Activated CD8-positive, alpha-beta T cell treated with anti-CD3 and anti-CD28 coated beads for 36 hours (primary cell): ENCODE data around the gene GRM8. TPM values are rescaled to one million over a fixed set of nuclear protein-coding genes. Genes with fewer than 3 reads are reported as not detected.

Experiments
- ATAC-seq: fragments of 200-7000 bp; cut with Tn5 transposase; one replicate; pipeline ENCODE4 v1.10.0; 2021; ENCODE audit warnings: mild to moderate bottlenecking, moderate library complexity
- CTCF ChIA-PET: fragments of 350-600 bp; sonication (Branson Sonifier 250); formaldehyde crosslinking; loops from one replicate; lab custom pipeline; 2021; ENCODE audit warnings: antibody characterized with exemption; lab: Charles Lee
- POLR2A ChIA-PET: fragments of 350-600 bp; sonication (Branson Sonifier 250); formaldehyde crosslinking; loops from one replicate; lab custom pipeline; 2021; ENCODE audit warnings: antibody characterized with exemption; lab: Charles Lee
- DNase-seq: peaks from one replicate; pipeline ENCODE4 v3.0.0-alpha.2; 2020
- H3K27ac Mint-ChIP-seq: one replicate; pipeline ENCODE4 v1.8.0; 2021; ENCODE audit warnings: mild to moderate bottlenecking, mixed read lengths
- H3K27me3 Mint-ChIP-seq: one replicate; pipeline ENCODE4 v1.8.0; 2021; ENCODE audit warnings: mixed read lengths
- H3K36me3 Mint-ChIP-seq: one replicate; pipeline ENCODE4 v1.8.0; 2021; ENCODE audit warnings: low read depth, mixed read lengths
- H3K4me1 Mint-ChIP-seq: one replicate; pipeline ENCODE4 v1.8.0; 2021; ENCODE audit warnings: low read depth, mixed read lengths
- H3K4me3 Mint-ChIP-seq: one replicate; pipeline ENCODE4 v1.8.0; 2021; ENCODE audit warnings: mild to moderate bottlenecking, moderate library complexity, mixed read lengths
- H3K9me3 Mint-ChIP-seq: one replicate; pipeline ENCODE4 v1.8.0; 2021; ENCODE audit warnings: mixed read lengths
- intact Hi-C: fragments of 100-400 bp; cut with micrococcal nuclease; formaldehyde crosslinking; loops from one replicate; pipeline ENCODE4 v1.10.0; 2022
- total RNA-seq, 2 experiments: library from RNA; stranded (reverse); gene quantifications; one replicate each; pipeline ENCODE4 v1.2.3, GENCODE V29; 2021
- TF ChIP-seq, protein P1 (sequence below): fragments of 200-600 bp; IDR thresholded peaks from one replicate; pipeline ENCODE4 v1.8.0; 2022; ENCODE audit warnings: antibody characterized with exemption, mild to moderate bottlenecking

The GRM8 gene
- total RNA-seq, 2 experiments from 2014 or later = not detected

DNA sequence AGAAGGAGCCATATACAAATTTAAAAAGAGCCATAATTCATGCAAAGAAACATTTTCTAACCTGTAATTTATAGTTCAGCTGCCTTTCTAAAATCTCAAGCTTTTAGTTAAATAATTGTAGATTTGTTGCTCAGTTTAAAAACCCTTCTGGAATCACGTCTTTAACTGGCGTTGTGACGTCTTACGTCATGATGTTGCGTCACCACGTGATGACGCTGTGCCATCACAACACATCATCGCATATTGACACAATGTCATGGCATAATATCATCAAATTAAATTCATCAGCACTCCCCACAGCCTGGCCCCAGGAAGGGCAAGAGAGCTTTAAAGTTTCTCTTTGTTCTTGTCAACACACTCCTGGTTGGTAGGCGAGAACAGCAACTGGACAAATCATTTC lies 194.8 kb downstream of the GRM8 start:
- intact Hi-C loops = no loop called here
- peaks cover 3% of the 10 kb centered on the region for H3K27me3 Mint-ChIP-seq
- ChIA-PET CTCF (interaction anchor here (1.2 kb wide), 1 partner anchor 26 kb away, joined by 3 read pairs; no protein-coding TSS in a partner anchor), POLR2A (no interaction called here)
- no peak for ATAC-seq
- H3K27ac Mint-ChIP-seq = no peak overlapping the region
- no peaks in the 10 kb centered on the region for H3K36me3 Mint-ChIP-seq
- TF ChIP-seq, protein P1, sequence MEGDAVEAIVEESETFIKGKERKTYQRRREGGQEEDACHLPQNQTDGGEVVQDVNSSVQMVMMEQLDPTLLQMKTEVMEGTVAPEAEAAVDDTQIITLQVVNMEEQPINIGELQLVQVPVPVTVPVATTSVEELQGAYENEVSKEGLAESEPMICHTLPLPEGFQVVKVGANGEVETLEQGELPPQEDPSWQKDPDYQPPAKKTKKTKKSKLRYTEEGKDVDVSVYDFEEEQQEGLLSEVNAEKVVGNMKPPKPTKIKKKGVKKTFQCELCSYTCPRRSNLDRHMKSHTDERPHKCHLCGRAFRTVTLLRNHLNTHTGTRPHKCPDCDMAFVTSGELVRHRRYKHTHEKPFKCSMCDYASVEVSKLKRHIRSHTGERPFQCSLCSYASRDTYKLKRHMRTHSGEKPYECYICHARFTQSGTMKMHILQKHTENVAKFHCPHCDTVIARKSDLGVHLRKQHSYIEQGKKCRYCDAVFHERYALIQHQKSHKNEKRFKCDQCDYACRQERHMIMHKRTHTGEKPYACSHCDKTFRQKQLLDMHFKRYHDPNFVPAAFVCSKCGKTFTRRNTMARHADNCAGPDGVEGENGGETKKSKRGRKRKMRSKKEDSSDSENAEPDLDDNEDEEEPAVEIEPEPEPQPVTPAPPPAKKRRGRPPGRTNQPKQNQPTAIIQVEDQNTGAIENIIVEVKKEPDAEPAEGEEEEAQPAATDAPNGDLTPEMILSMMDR = no peak
- DNase-seq = no peak
- no peaks in the 10 kb centered on the region for H3K4me1 Mint-ChIP-seq
- H3K4me3 Mint-ChIP-seq = no peak overlapping the region
- no peaks in the 10 kb centered on the region for H3K9me3 Mint-ChIP-seq

GRCh38 chr7:127056202-127056601 lies 196.5 kb downstream of the GRM8 start:
- POLR2A ChIA-PET = interaction anchor here (0.7 kb wide), 1 partner anchor 16 kb away, joined by 6 read pairs; no protein-coding TSS in a partner anchor
- intact Hi-C loops = no loop called here
- H3K4me3 Mint-ChIP-seq = no peak overlapping the region

DNA sequence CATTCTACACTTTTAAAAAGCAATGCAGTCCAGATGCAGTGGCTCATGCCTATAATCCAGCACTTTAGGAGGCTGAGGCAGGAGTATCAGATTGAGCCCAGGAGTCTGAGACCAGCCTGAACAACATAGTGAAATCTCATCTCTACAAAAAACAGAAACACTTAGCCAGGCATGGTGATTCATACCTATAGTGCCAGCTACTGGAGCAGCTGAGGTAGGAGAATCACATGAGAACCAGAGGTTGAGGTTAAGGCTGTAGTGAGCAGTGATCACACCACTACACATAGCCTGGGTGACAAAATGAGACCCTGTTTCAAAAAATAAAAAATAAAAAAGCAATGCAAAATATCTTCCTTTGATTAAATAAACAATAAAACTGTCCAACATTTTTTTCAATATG lies 205.2 kb downstream of the GRM8 start:
- Mint-ChIP-seq H3K27me3 (peaks cover 4% of the 10 kb centered on the region), H3K36me3 (no peaks in the 10 kb centered on the region), H3K4me3 (no peak overlapping the region), H3K9me3 (no peaks in the 10 kb centered on the region), H3K27ac (no peak overlapping the region), H3K4me1 (no peaks in the 10 kb centered on the region)
- ATAC-seq (no peak), DNase-seq (peak; percentile 1)
- CTCF ChIA-PET = no interaction called here
- intact Hi-C loops = no loop called here
- POLR2A ChIA-PET = no interaction called here
- TF ChIP-seq, protein P1 = no peak

More at GRCh38 chr7:127056202-127056601, 196.5 kb downstream of the GRM8 start:
- Mint-ChIP-seq H3K27me3 (peaks cover 1% of the 10 kb centered on the region), H3K4me1 (no peaks in the 10 kb centered on the region), H3K36me3 (no peaks in the 10 kb centered on the region), H3K9me3 (no peaks in the 10 kb centered on the region), H3K27ac (no peak overlapping the region)
- no peak for DNase-seq
- TF ChIP-seq, protein P1 = no peak
- CTCF ChIA-PET = no interaction called here
- no peak for ATAC-seq

- no peak for ATAC-seq
These were observed 210.9 kb downstream of the GRM8 start for GRCh38 chr7:127041689-127042452.

DNA sequence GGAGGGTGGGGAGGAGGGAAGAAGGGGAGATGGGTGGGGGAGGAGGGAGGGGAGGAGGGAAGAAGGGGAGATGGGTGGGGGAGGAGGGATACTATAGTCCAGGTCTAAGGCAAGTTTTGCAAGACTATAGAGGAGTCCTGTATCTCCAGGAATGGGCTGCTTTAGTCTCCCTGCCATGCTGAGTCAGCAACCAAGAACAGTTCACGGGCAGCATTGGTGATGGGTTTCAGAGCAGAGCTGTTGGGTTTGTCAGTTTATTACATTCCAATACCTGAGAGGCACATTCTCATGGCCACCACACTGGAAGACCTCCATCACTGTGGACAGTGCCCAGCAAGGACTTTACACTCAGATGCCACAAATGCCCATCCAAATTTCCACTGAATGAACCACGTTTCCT lies 212.7 kb downstream of the GRM8 start:
- intact Hi-C loops = no loop called here
- Mint-ChIP-seq H3K27me3 (peaks cover 12% of the 10 kb centered on the region), H3K4me3 (no peak overlapping the region), H3K27ac (no peak overlapping the region), H3K36me3 (no peaks in the 10 kb centered on the region), H3K4me1 (no peaks in the 10 kb centered on the region), H3K9me3 (no peaks in the 10 kb centered on the region)
- TF ChIP-seq, protein P1 = no peak
- CTCF ChIA-PET = no interaction called here
- ATAC-seq = no peak
- no peak for DNase-seq
- POLR2A ChIA-PET = interaction anchor here (0.5 kb wide), 1 partner anchor 16 kb away, joined by 6 read pairs; no protein-coding TSS in a partner anchor

More at GRCh38 chr7:127041689-127042452, 210.9 kb downstream of the GRM8 start:
- TF ChIP-seq, protein P1 = no peak
- H3K9me3 Mint-ChIP-seq = no peaks in the 10 kb centered on the region
- no peak overlapping the region for H3K4me3 Mint-ChIP-seq
- intact Hi-C loops = no loop called here
- DNase-seq = no peak
- H3K27ac Mint-ChIP-seq = no peak overlapping the region
- no peaks in the 10 kb centered on the region for H3K4me1 Mint-ChIP-seq
- ChIA-PET CTCF (no interaction called here), POLR2A (no interaction called here)
- H3K36me3 Mint-ChIP-seq = no peaks in the 10 kb centered on the region
- peaks cover 8% of the 10 kb centered on the region for H3K27me3 Mint-ChIP-seq
